ENCODE data around the gene SLC7A5. TPM values are rescaled to one million over a fixed set of nuclear protein-coding genes. Genes with fewer than 3 reads are reported as not detected.

The SLC7A5 gene
- total and polyA plus RNA-seq, 2 of the 13 experiments (the other 11 are each of a cell fraction or from before 2014, with no cell fraction given) = 79.6 to 155 TPM

- TF ChIP-seq, protein P1, sequence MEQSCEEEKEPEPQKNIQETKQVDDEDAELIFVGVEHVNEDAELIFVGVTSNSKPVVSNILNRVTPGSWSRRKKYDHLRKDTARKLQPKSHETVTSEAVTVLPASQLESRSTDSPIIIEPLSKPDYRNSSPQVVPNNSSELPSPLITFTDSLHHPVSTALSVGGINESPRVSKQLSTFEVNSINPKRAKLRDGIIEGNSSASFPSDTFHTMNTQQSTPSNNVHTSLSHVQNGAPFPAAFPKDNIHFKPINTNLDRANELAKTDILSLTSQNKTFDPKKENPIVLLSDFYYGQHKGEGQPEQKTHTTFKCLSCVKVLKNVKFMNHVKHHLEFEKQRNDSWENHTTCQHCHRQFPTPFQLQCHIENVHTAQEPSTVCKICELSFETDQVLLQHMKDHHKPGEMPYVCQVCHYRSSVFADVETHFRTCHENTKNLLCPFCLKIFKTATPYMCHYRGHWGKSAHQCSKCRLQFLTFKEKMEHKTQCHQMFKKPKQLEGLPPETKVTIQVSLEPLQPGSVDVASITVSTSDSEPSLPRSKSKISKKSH (CRISPR knock-in tag; IDR thresholded peaks at IDR 0.05; ENCODE audit: borderline replicate concordance) = no peak
- no peak for TF ChIP-seq YEATS4 (CRISPR knock-in tag; IDR thresholded peaks at IDR 0.05; ENCODE audit: borderline replicate concordance)
- TF ChIP-seq, protein P2, sequence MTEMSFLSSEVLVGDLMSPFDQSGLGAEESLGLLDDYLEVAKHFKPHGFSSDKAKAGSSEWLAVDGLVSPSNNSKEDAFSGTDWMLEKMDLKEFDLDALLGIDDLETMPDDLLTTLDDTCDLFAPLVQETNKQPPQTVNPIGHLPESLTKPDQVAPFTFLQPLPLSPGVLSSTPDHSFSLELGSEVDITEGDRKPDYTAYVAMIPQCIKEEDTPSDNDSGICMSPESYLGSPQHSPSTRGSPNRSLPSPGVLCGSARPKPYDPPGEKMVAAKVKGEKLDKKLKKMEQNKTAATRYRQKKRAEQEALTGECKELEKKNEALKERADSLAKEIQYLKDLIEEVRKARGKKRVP (CRISPR knock-in tag; IDR thresholded peaks at IDR 0.05) = no peak
- TF ChIP-seq RBAK (CRISPR knock-in tag; IDR thresholded peaks at IDR 0.05) = no peak
- TF ChIP-seq MXI1 (IDR thresholded peaks at IDR 0.05; ENCODE audit: borderline replicate concordance, low read depth, low read length) = no peak
- no peak; the same call in 1 of the 2 replicates for TF ChIP-seq NR2C2 (CRISPR knock-in tag; IDR thresholded peaks at IDR 0.05; ENCODE audit: borderline replicate concordance)
- TF ChIP-seq ZNF550 (CRISPR knock-in tag; IDR thresholded peaks at IDR 0.05; ENCODE audit: borderline replicate concordance) = no peak
- 0 out of 2 replicates have a peak, but pooled peaks have one; percentile 26 for TF ChIP-seq ARID2 (CRISPR knock-in tag; IDR thresholded peaks at IDR 0.05; ENCODE audit: borderline replicate concordance)
- no peak for TF ChIP-seq TBL1XR1 (IDR thresholded peaks at IDR 0.05; ENCODE audit: borderline replicate concordance, low read length, partially characterized antibody)
- no peak for TF ChIP-seq SNAPC5 (CRISPR knock-in tag; IDR thresholded peaks at IDR 0.05; ENCODE audit: borderline replicate concordance)
- 0 out of 2 replicates have a peak, but pooled peaks have one; percentile 48 for TF ChIP-seq TOPORS (CRISPR knock-in tag; IDR thresholded peaks at IDR 0.05)
- TF ChIP-seq CHCHD3 (CRISPR knock-in tag; IDR thresholded peaks at IDR 0.05) = peak; percentile 22; the same call in 1 of the 2 replicates
- TF ChIP-seq, protein P3, sequence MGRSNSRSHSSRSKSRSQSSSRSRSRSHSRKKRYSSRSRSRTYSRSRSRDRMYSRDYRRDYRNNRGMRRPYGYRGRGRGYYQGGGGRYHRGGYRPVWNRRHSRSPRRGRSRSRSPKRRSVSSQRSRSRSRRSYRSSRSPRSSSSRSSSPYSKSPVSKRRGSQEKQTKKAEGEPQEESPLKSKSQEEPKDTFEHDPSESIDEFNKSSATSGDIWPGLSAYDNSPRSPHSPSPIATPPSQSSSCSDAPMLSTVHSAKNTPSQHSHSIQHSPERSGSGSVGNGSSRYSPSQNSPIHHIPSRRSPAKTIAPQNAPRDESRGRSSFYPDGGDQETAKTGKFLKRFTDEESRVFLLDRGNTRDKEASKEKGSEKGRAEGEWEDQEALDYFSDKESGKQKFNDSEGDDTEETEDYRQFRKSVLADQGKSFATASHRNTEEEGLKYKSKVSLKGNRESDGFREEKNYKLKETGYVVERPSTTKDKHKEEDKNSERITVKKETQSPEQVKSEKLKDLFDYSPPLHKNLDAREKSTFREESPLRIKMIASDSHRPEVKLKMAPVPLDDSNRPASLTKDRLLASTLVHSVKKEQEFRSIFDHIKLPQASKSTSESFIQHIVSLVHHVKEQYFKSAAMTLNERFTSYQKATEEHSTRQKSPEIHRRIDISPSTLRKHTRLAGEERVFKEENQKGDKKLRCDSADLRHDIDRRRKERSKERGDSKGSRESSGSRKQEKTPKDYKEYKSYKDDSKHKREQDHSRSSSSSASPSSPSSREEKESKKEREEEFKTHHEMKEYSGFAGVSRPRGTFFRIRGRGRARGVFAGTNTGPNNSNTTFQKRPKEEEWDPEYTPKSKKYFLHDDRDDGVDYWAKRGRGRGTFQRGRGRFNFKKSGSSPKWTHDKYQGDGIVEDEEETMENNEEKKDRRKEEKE (IDR thresholded peaks at IDR 0.05) = no peak
- TF ChIP-seq, protein P4, sequence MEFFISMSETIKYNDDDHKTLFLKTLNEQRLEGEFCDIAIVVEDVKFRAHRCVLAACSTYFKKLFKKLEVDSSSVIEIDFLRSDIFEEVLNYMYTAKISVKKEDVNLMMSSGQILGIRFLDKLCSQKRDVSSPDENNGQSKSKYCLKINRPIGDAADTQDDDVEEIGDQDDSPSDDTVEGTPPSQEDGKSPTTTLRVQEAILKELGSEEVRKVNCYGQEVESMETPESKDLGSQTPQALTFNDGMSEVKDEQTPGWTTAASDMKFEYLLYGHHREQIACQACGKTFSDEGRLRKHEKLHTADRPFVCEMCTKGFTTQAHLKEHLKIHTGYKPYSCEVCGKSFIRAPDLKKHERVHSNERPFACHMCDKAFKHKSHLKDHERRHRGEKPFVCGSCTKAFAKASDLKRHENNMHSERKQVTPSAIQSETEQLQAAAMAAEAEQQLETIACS (CRISPR knock-in tag; IDR thresholded peaks at IDR 0.05) = no peak
- 0 out of 2 replicates have a peak, but pooled peaks have one; percentile 30 for TF ChIP-seq ZSCAN5A (CRISPR knock-in tag; IDR thresholded peaks at IDR 0.05; ENCODE audit: borderline replicate concordance)
- peak; percentile 17; the same call in 1 of the 2 replicates for TF ChIP-seq ZBTB7A (CRISPR knock-in tag; IDR thresholded peaks at IDR 0.05)
- TF ChIP-seq HNF4G (IDR thresholded peaks at IDR 0.05; ENCODE audit: borderline replicate concordance, low read depth, low read length) = no peak
- TF ChIP-seq HNF4G (CRISPR knock-in tag; IDR thresholded peaks at IDR 0.05; ENCODE audit: borderline replicate concordance, low read depth) = no peak
- TF ChIP-seq MED8 (CRISPR knock-in tag; IDR thresholded peaks at IDR 0.05; ENCODE audit: insufficient replicate concordance) = no peak
- no peak for TF ChIP-seq GTF3A (CRISPR knock-in tag; conservative IDR thresholded peaks at IDR 0.05)
- no peak for TF ChIP-seq RFX1 (IDR thresholded peaks at IDR 0.05)
- TF ChIP-seq SALL2 (CRISPR knock-in tag; IDR thresholded peaks at IDR 0.05) = 0 out of 2 replicates have a peak, but pooled peaks have one; percentile 52
Observed at GRCh38 chr16:87851141-87851587, 18.1 kb downstream of the SLC7A5 start (continued).
